PC-9 (cell line): ENCODE measurements around the gene TMEM52. TPM values are rescaled to one million over a fixed set of nuclear protein-coding genes. Genes with fewer than 3 reads are reported as not detected.

Experiments used
- BruUV-seq: library from RNA; stranded (reverse); fragments of 400-500 nt; replicated peaks from 2 replicates; lab custom pipeline; 2021; lab: Mats Ljungman, UMichigan
- CTCF ChIA-PET: fragments of 300-600 bp; sonication (Branson Sonifier 250); formaldehyde crosslinking; loops from one replicate; lab custom pipeline; 2022; ENCODE audit warnings: antibody characterized with exemption; lab: Charles Lee
- POLR2A ChIA-PET: fragments of 300-600 bp; sonication (Branson Sonifier 250); formaldehyde crosslinking; loops from one replicate; lab custom pipeline; 2022; ENCODE audit warnings: antibody characterized with exemption; ENCODE audit not compliant: unreplicated experiment; lab: Charles Lee
- DNase-seq, 2 experiments: peaks; one replicate each; pipeline versions ENCODE4 v3.0.0 to v3.0.0-alpha.2; 2015 to 2022; ENCODE audit warnings: mixed read lengths in 1 of 2
- H2AFZ ChIP-seq: fragments of 200-600 bp; sonication (generic); 2 replicates; pipeline ENCODE4 v1.8.1; 2017; ENCODE audit warnings: antibody characterized with exemption
- H3F3A ChIP-seq: fragments of 200-600 bp; sonication (generic); 2 replicates; pipeline ENCODE4 v1.8.1; 2017; ENCODE audit warnings: antibody characterized with exemption, mild to moderate bottlenecking, low read depth; ENCODE audit not compliant: insufficient read depth
- H3K27ac ChIP-seq: fragments of 200-600 bp; sonication (generic); 2 replicates; pipeline ENCODE4 v1.6.1; 2016; ENCODE audit warnings: mixed run types
- H3K27me3 ChIP-seq: fragments of 200-600 bp; sonication (generic); 2 replicates; pipeline ENCODE4 v1.6.1; 2016; ENCODE audit warnings: low read depth, mixed run types; ENCODE audit not compliant: insufficient read depth
- H3K36me3 ChIP-seq: fragments of 200-600 bp; sonication (generic); 2 replicates; pipeline ENCODE4 v1.6.1; 2016; ENCODE audit warnings: low read depth, mixed run types
- H3K4me1 ChIP-seq: fragments of 200-600 bp; sonication (generic); replicated peaks from 2 replicates; pipeline ENCODE4 v1.6.1; 2016; ENCODE audit warnings: mixed run types; ENCODE audit not compliant: insufficient read depth
- H3K4me2 ChIP-seq: fragments of 200-600 bp; sonication (generic); 2 replicates; pipeline ENCODE4 v1.6.1; 2017; ENCODE audit warnings: mixed run types
- H3K4me3 ChIP-seq: fragments of 200-600 bp; sonication (generic); 2 replicates; pipeline ENCODE4 v1.6.1; 2016; ENCODE audit warnings: mixed run types
- H3K79me2 ChIP-seq: fragments of 200-600 bp; sonication (generic); 2 replicates; pipeline ENCODE4 v1.6.1; 2017; ENCODE audit warnings: low read depth, mixed run types
- H3K9me2 ChIP-seq: fragments of 200-600 bp; sonication (generic); 2 replicates; pipeline ENCODE4 v1.8.1; 2017; ENCODE audit warnings: mild to moderate bottlenecking; ENCODE audit not compliant: insufficient read depth
- H3K9me3 ChIP-seq: fragments of 200-600 bp; sonication (generic); 2 replicates; pipeline ENCODE4 v1.8.1; 2016; ENCODE audit warnings: low read depth; ENCODE audit not compliant: insufficient read depth
- H4K20me1 ChIP-seq: fragments of 200-600 bp; sonication (generic); 2 replicates; pipeline ENCODE4 v1.8.1; 2017; ENCODE audit not compliant: insufficient read depth
- CTCF ChIP-seq: fragments of 200-600 bp; sonication (generic); conservative IDR thresholded peaks from 2 replicates; pipeline ENCODE4 v1.6.1; 2017; ENCODE audit warnings: mixed run types, antibody characterized with exemption, mild to moderate bottlenecking, moderate library complexity
- EZH2 ChIP-seq: fragments of 200-600 bp; sonication (generic); IDR thresholded peaks from 2 replicates; pipeline ENCODE4 v1.8.0; 2017; ENCODE audit warnings: antibody characterized with exemption, low read depth
- intact Hi-C: fragments of 100-400 bp; cut with micrococcal nuclease; formaldehyde crosslinking; loops from one replicate; pipeline ENCODE4 v1.10.0; 2022; ENCODE audit not compliant: unreplicated experiment
- total RNA-seq: library from RNA; stranded (reverse); gene quantifications from 2 replicates; pipeline ENCODE4 v1.2.3, GENCODE V29; 2021

Gene TMEM52
- total RNA-seq, 1 experiment from 2014 or later, result 7.4 TPM

- no peak overlapping the region for H3K4me3 ChIP-seq
- H2AFZ ChIP-seq, result no peak overlapping the region
- H4K20me1 ChIP-seq, result peaks cover 92% of the 10 kb centered on the region
- H3K4me2 ChIP-seq, result no peak overlapping the region
- ChIA-PET CTCF (no interaction called here), POLR2A (interaction anchor here (0.6 to 0.7 kb wide), 2 partner anchors 28 to 97 kb away, joined by 3 to 5 read pairs; no protein-coding TSS in a partner anchor)
- TF ChIP-seq CTCF (no peak), EZH2 (no peak)
- no peaks in the 10 kb centered on the region for H3K9me3 ChIP-seq
- H3K27ac ChIP-seq, result no peak overlapping the region
- H3F3A ChIP-seq, result peaks cover 4% of the 10 kb centered on the region; the same call in 1 of the 2 replicates
- H3K9me2 ChIP-seq, result no peaks in the 10 kb centered on the region
- peaks cover 97% of the 10 kb centered on the region for H3K79me2 ChIP-seq
- no peaks in the 10 kb centered on the region for H3K4me1 ChIP-seq
- DNase-seq, result no peak
- no TSS peak for BruUV-seq
- H3K36me3 ChIP-seq, result 0 out of 2 replicates have a peak, but pooled peaks cover 5% of the 10 kb centered on the region
- intact Hi-C loops, result no loop called here
- no peaks in the 10 kb centered on the region for H3K27me3 ChIP-seq
Measured at GRCh38 chr1:1877865-1878436, 41.1 kb downstream of the TMEM52 start.

DNA sequence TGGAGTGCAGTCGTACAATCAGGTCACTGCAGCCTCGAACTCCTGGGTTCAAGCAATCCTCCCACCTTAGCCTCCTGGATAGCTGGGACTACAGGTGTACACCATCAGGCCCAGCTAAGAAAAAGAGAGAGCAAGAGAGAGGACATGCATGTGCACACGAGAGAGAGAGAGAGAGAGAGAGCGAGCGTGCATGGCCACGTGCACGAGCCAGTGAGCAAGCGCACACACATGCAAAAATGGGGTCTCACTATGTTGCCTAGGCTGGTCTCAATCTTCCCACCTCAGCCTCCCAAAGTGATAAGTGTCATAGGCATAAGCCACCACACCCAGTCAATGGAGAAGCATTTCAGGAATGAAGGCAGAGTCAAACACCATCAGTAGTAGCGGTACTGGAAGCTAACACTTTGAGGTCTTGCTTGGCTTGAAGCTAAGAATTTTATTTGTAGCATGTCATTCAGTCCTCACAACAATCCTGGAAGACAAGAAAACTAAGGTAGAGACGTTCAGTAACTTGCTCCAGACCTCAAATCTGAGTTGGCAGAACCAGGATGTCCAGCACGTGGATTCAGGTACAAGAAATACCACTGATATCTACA lies 42.6 kb downstream of the TMEM52 start:
- CTCF ChIA-PET, result no interaction called here
- no peak for DNase-seq
- Histone ChIP-seq H3K9me3 (no peaks in the 10 kb centered on the region), H3K27ac (no peak overlapping the region), H3F3A (no peaks in the 10 kb centered on the region), H3K4me2 (no peak overlapping the region), H2AFZ (no peak overlapping the region), H3K36me3 (0 out of 2 replicates have a peak, but pooled peaks cover 5% of the 10 kb centered on the region), H3K4me1 (no peaks in the 10 kb centered on the region), H4K20me1 (peaks cover 92% of the 10 kb centered on the region), H3K79me2 (peaks cover 97% of the 10 kb centered on the region), H3K4me3 (no peak overlapping the region), H3K27me3 (no peaks in the 10 kb centered on the region), H3K9me2 (no peaks in the 10 kb centered on the region)
- TF ChIP-seq CTCF (no peak), EZH2 (no peak)
- intact Hi-C loops, result no loop called here
- no TSS peak for BruUV-seq
- POLR2A ChIA-PET, result no interaction called here

DNA sequence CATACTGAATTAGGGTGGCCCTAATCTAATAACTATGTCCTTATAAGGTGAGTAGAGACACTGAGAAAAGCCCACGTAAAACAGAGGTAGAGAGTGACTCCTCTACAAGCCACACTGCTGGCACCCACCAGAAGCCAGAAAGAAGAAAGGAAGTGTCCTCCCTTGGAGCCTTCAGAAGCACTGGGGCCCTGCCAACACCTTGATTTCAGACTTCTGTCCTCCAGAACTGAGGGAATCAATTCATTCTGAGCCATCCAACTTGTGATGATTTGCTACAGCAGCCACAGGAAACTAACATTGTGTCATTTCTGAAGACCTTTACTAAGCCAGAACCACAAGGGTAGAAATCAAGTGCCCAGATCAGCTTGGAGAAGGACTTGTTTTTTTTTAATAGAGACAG lies 43.1 kb downstream of the TMEM52 start:
- CTCF ChIA-PET, result no interaction called here
- H2AFZ ChIP-seq, result no peak overlapping the region
- TSS peak; percentile 12 for BruUV-seq
- H3K9me3 ChIP-seq, result no peaks in the 10 kb centered on the region
- no peak overlapping the region for H3K4me3 ChIP-seq
- no peak for DNase-seq
- H3K4me1 ChIP-seq, result no peaks in the 10 kb centered on the region
- no peak overlapping the region for H3K4me2 ChIP-seq
- H3K27ac ChIP-seq, result no peak overlapping the region
- H3K27me3 ChIP-seq, result no peaks in the 10 kb centered on the region
- intact Hi-C loops, result no loop called here
- H3F3A ChIP-seq, result no peaks in the 10 kb centered on the region
- 0 out of 2 replicates have a peak, but pooled peaks cover 5% of the 10 kb centered on the region for H3K36me3 ChIP-seq
- TF ChIP-seq CTCF (no peak), EZH2 (no peak)
- H4K20me1 ChIP-seq, result peaks cover 92% of the 10 kb centered on the region
- H3K9me2 ChIP-seq, result no peaks in the 10 kb centered on the region
- H3K79me2 ChIP-seq, result peaks cover 97% of the 10 kb centered on the region
- POLR2A ChIA-PET, result no interaction called here
